Measurements from ENCODE around the gene AP1S1. TPM values are rescaled to one million over a fixed set of nuclear protein-coding genes. Genes with fewer than 3 reads are reported as not detected.
A peak's percentile ranks its signal among the peaks of the same experiment; 100 is the strongest.
"Not testable (repeated sequence)": the region's sequence is repeated elsewhere in the genome, so short reads cannot be mapped to it uniquely, and the experiment has no call there.

The AP1S1 gene
- total RNA-seq, 1 experiment from 2014 or later: 89.2 TPM

- Histone ChIP-seq H3K4me3 (no peak overlapping the region), H3K27me3 (no peaks in the 10 kb centered on the region), H3K9me3 (replicated peaks) (no peaks in the 10 kb centered on the region), H3K36me3 (no peaks in the 10 kb centered on the region), H3K27ac (no peak overlapping the region), H3K4me1 (peaks cover 18% of the 10 kb centered on the region)
- no peak for DNase-seq
Measured at GRCh38 chr7:101119876-101120275, 34.4 kb upstream of the AP1S1 start.

GRCh38 chr7:101120315-101120714, 34.0 kb upstream of the AP1S1 start:
- Histone ChIP-seq H3K9me3 (replicated peaks) (no peaks in the 10 kb centered on the region), H3K27ac (no peak overlapping the region), H3K36me3 (no peaks in the 10 kb centered on the region), H3K4me3 (no peak overlapping the region), H3K4me1 (peaks cover 21% of the 10 kb centered on the region), H3K27me3 (no peaks in the 10 kb centered on the region)
- no peak for DNase-seq

- not testable (repeated sequence) for H3K27me3 ChIP-seq; H3K36me3 ChIP-seq; H3K9me3 ChIP-seq (replicated peaks); DNase-seq
- Histone ChIP-seq H3K4me1 (peaks cover 27% of the 10 kb centered on the region), H3K27ac (peak overlapping the region; percentile 67), H3K4me3 (peak overlapping the region; percentile 53)
Measured at GRCh38 chr7:101121631-101121990, 32.7 kb upstream of the AP1S1 start.

GRCh38 chr7:101121991-101122932, 32.0 kb upstream of the AP1S1 start:
- H3K4me1 ChIP-seq: peaks cover 26% of the 10 kb centered on the region
- peak; percentile 85 to 86 for DNase-seq
- peak overlapping the region; percentile 67 for H3K27ac ChIP-seq
- H3K36me3 ChIP-seq: no peaks in the 10 kb centered on the region
- H3K4me3 ChIP-seq: peak overlapping the region; percentile 53
- no peaks in the 10 kb centered on the region for H3K27me3 ChIP-seq
- H3K9me3 ChIP-seq (replicated peaks): no peaks in the 10 kb centered on the region

- Histone ChIP-seq H3K4me1 (peaks cover 26% of the 10 kb centered on the region), H3K27me3 (no peaks in the 10 kb centered on the region), H3K27ac (no peak overlapping the region), H3K36me3 (no peaks in the 10 kb centered on the region), H3K4me3 (no peak overlapping the region), H3K9me3 (replicated peaks) (no peaks in the 10 kb centered on the region)
- no peak for DNase-seq
Measured at GRCh38 chr7:101122933-101123702, 31.2 kb upstream of the AP1S1 start.

GRCh38 chr7:101123703-101124068, 30.6 kb upstream of the AP1S1 start:
- Histone ChIP-seq H3K9me3 (replicated peaks) (no peaks in the 10 kb centered on the region), H3K4me3 (no peak overlapping the region), H3K27ac (no peak overlapping the region), H3K4me1 (peaks cover 26% of the 10 kb centered on the region), H3K27me3 (no peaks in the 10 kb centered on the region), H3K36me3 (no peaks in the 10 kb centered on the region)
- DNase-seq: no peak

- Histone ChIP-seq H3K27ac (no peak overlapping the region), H3K27me3 (no peaks in the 10 kb centered on the region), H3K4me1 (peaks cover 26% of the 10 kb centered on the region), H3K4me3 (no peak overlapping the region), H3K9me3 (replicated peaks) (no peaks in the 10 kb centered on the region), H3K36me3 (no peaks in the 10 kb centered on the region)
- peak; percentile 55 to 76 for DNase-seq
Measured at GRCh38 chr7:101124376-101125056, 29.8 kb upstream of the AP1S1 start.

GRCh38 chr7:101125989-101126650, 28.2 kb upstream of the AP1S1 start:
- Histone ChIP-seq H3K9me3 (replicated peaks) (no peaks in the 10 kb centered on the region), H3K4me1 (peaks cover 21% of the 10 kb centered on the region), H3K36me3 (no peaks in the 10 kb centered on the region), H3K4me3 (peak overlapping the region; percentile 34), H3K27ac (peak overlapping the region; percentile 51), H3K27me3 (no peaks in the 10 kb centered on the region)
- DNase-seq: peak; percentile 65 to 69

- H3K9me3 ChIP-seq (replicated peaks): no peaks in the 10 kb centered on the region
- H3K4me3 ChIP-seq: peak within 1 kb of the TSS; percentile 34
- no peaks in the 10 kb centered on the region for H3K27me3 ChIP-seq
- peaks cover 21% of the 10 kb centered on the region for H3K4me1 ChIP-seq
- peak; percentile 94 to 95 for DNase-seq
- no peaks in the 10 kb centered on the region for H3K36me3 ChIP-seq
- H3K27ac ChIP-seq: peak within 1 kb of the TSS; percentile 51
Measured at GRCh38 chr7:101126651-101127459, 27.4 kb upstream of the AP1S1 start, which contains the start of gene SERPINE1. Gene SERPINE1, plus strand, starts transcription at chr7:101127104. Its CDS starts 1,290 bp downstream, at chr7:101128394.

GRCh38 chr7:101127460-101128039, 26.7 kb upstream of the AP1S1 start:
- peaks cover 19% of the 10 kb centered on the region for H3K4me1 ChIP-seq

GRCh38 chr7:101128040-101128834, 26.0 kb upstream of the AP1S1 start:
- H3K4me1 ChIP-seq: peaks cover 17% of the 10 kb centered on the region
- DNase-seq: no peak
- no peak overlapping the region for H3K27ac ChIP-seq
- no peaks in the 10 kb centered on the region for H3K36me3 ChIP-seq
- no peak overlapping the region for H3K4me3 ChIP-seq
- no peaks in the 10 kb centered on the region for H3K9me3 ChIP-seq (replicated peaks)
- no peaks in the 10 kb centered on the region for H3K27me3 ChIP-seq

More at GRCh38 chr7:101127460-101128039, 26.7 kb upstream of the AP1S1 start:
- Histone ChIP-seq H3K9me3 (replicated peaks) (no peaks in the 10 kb centered on the region), H3K4me3 (peak overlapping the region; percentile 34), H3K27ac (no peak overlapping the region), H3K27me3 (no peaks in the 10 kb centered on the region), H3K36me3 (no peaks in the 10 kb centered on the region)
- DNase-seq: no peak

GRCh38 chr7:101129603-101130117, 24.6 kb upstream of the AP1S1 start:
- H3K27me3 ChIP-seq: no peaks in the 10 kb centered on the region
- H3K36me3 ChIP-seq: no peaks in the 10 kb centered on the region
- no peak overlapping the region for H3K4me3 ChIP-seq
- H3K27ac ChIP-seq: no peak overlapping the region
- no peak for DNase-seq
- H3K9me3 ChIP-seq (replicated peaks): no peaks in the 10 kb centered on the region
- H3K4me1 ChIP-seq: peaks cover 11% of the 10 kb centered on the region; the same call in 1 of the 2 replicates
